Hematopoietic multipotent progenitor cell treated with erythropoietin and hydrocortisone succinate and interleukin-3 and kit ligand, for 4 days (in vitro differentiated cells): ENCODE measurements around the gene NARF.
A peak's percentile ranks its signal among the peaks of the same experiment; 100 is the strongest.
"Not testable (repeated sequence)": the region's sequence is repeated elsewhere in the genome, so short reads cannot be mapped to it uniquely, and the experiment has no call there.

Experiments used
- DNase-seq: peaks from one replicate; pipeline ENCODE4 v3.0.0-alpha.2; 2015

The NARF gene

DNA sequence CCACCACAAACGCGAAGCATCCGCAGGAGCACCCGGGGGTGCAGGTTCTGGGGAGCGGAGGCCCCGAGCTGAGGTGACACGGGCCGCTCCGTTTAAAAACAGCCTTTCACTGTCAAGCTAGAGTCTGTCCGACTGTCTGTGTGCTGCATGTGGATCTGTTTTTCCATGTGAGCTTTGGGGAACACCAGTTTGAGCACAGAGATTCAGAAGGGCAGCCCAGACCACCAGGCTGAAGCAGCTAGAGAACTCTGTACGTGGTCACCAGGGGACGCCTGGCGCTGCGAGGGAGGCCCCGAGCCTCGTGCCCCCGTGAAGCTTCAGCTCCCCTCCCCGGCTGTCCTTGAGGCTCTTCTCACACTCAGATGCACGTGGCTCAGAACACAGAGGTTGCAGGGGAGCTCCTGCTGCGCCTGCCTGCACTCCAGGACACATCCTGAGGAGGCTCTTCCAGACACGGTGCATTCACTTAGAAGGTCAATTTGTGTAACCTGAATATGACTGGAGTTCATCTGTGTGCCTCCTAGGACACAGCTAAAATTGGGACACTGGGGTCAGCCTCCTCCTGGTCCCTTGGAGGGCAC is 45.3 kb downstream of the NARF start:
- DNase-seq, result no peak

DNA sequence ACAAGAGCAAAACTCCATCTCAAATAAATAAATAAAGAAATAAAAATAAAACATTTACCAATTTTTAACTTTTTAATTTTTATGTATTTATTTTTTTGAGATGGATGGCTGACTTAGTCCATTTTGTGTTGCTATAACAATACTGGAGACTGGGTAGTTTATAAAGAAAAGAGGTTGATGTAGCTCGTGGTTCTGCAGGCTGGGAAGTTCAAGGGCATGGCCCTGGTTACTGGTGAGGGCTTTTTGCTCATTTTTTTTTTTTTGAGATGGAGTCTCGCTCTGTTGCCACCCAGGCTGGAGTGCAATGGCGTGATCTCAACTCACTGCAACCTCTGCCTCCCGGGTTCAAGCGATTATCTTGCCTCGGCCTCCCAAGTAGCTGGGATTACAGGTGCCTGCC is 46.8 kb downstream of the NARF start:
- DNase-seq, result no peak

DNA sequence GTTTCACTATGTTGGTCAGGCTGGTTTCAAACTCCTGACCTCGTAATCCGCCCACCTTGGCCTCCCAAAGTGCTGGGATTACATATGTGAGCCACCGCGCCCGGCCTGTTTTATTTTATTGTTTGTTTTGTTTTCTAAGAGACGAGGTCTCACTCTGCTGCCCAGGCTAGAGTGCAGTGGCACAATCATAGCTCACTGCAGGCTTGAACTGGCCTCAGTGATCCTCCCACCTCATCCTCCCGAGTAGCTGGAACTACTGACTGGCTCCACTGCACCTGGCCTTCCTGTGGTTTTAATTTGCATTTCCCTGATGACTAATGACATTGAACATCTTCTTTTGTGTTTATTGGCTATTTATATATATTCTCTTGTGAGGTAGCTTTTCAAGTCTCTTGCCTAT is 47.9 kb downstream of the NARF start:
- DNase-seq, result not testable (repeated sequence)

DNA sequence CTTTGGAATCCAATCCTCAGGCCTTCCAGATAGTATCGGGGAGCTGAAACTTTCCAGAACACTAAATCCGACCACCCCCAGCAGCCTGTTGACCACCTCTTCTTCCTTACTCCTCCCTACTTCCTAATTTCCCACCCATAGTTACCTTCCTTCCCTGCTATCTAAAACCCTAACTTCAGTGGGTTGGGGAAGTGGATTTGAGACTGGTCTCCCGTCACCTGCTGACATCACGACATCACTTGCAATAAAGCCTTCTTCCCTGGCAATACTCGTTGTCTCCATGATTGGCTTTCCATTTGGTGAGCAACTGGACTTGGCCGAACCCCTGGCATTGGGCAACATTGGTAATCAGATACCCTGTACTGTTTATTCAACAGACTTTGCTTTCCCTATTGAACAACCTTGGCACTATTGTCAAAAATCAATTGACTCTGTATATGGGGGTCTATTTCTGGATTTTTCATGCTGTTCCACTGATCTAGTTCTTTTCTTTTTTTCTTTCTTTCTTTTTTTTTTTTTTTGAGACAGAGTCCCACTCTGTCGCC is 49.2 kb downstream of the NARF start:
- DNase-seq, result no peak

DNA sequence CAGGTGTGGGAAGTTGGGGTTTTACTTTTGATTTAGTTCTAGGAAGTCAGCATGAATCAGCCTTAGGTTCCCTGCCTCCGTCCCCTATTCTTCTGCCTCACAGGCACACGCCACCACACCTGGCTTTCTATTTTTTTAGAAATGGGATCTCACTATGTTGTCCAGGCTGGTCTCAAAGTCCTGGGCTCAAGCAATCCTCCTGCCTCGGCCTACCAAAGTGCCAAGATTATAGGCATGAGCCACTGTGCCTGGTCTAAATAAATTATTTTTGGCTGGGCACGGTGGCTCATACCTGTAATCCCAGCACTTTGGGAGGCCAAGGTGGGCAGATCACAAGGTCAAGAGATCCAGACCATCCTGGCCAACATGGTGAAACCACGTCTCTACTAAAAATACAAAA is 53.1 kb downstream of the NARF start:
- DNase-seq, result not testable (repeated sequence)

DNA sequence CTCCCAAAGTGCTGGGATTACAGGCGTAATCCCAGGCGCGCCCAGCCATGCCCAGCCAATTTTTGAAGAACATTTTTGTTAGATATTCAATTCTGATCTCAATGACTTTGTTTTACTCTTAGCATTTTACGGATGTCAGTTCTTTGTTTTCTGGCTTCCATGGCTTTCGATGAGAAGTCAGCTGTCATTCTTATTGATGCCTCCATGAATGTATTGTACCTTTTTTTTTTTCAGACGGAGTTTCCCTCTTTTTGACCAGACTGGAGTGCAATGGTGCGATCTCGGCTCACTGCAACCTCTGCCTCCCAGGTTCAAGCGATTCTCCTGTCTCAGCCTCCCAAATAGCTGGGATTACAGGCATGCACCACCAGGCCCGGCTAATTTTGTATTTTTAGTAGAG is 55.3 kb downstream of the NARF start:
- not testable (repeated sequence) for DNase-seq

DNA sequence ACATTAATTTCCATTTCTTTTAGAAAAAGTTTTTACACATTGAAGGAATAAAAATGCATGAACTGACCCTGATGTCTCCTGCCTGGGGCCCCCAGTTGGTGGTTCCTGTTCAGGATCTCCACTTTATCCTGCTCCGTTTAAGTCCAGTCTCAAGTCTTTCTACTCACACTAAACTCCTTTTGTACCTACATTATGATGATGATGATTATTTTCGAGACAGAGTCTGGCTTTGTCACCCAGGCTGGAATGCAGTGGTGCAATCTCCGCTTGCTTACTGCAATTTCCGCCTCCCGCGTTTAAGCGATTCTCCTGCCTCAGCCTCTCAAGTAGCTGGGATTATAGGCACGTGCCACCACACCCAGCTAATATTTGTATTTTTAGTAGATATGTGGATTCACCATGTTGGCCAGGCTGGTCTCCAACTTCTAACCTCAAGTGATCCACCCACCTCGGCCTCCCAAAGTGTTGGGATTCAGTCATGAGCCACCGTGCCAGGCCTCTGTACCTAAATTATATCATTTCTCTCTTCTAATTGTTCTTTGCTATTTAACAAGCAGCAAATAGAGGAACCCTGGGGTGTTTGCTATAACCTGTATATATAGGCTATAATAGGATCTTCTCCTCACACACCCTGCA is 58.8 kb downstream of the NARF start:
- no peak for DNase-seq

DNA sequence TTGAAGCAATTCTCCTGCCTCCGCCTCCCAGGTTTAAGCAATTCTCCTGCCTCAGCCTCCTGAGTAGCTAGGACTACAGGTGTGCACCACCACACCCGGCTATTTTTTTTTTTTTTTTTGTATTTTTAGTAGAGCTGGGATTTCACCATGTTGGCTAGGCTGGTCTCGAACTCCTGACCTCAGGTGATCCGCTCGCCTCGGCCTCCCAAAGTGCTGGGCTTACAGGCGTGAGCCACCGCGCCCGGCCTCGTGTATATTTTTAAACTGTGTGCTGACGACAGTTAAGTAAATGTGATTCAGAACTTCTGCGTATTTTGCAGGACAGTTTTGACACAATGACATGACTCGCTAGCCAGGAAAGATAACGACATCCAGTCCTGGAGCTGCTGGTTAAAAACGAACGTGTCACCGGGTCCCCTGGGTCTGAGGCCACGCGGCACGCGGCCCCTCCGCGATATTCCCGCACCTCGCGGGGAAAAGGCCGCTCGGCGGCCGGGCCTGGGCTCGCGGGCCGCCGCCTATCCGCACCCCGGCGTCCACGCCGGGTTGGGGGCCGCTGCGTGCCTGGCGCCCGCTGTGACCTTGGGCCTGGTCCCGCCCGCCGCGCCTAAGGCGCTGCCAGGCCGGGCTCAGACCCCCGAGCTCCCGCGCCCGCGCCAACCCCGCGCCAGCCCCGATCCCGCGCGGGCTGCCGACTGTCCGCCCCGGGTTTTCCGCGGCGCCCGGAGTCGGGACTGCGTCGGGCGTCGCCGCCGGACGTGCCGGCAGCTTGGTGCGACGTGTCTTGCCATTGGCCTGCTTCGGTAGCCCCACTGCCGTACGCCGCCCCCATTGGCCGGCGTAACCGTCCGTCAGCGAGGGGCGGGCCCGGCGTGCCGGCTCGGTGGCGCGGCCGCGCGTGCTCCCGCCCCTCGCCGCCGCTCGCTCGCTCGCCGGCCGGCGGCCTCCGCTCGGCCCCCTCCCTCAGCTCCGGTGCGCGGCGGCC is 60.6 kb downstream of the NARF start, which contains the start of gene FOXK2:
Gene FOXK2, plus strand, starts transcription at position 907 of the 985 bp plus-strand sequence. CDS start 157 bp downstream, outside the sequence.
- peak; percentile 97 for DNase-seq

DNA sequence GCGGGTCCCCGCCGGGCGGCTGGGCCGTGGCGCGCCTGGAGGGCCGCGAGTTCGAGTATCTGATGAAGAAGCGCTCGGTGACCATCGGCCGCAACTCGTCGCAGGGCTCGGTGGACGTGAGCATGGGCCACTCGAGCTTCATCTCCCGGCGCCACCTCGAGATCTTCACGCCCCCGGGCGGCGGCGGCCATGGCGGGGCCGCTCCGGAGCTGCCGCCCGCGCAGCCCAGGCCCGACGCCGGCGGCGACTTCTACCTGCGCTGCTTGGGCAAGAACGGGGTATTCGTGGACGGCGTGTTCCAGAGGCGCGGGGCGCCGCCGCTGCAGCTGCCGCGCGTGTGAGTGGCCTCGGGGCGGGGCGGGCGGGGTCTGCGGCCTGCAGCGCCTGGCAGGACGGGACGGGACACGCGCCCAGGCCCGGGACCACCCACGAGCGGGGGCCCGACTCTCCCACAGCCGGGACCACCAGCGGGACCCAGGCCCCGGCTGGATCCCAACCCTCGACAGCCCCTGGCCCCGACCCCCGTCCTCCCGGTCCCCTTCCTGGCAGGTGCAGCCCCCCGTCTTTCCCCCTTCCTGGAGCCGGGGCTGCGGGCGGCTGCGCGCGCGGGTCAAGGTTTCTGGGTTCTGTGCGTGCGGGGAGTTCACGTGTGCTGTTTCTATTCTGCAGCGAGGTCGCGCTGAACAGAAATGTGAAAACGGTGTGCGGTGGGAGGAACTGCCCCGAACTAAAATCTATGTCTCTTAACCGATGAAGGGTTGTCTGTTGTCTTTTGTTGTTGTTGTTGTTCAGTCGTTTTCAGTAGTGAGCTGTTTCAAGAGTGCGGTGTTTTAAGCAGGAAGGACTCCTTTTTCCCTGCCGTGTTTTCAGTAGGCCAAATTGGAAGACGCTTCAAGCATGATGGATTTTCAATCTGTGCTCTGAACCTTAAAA is 61.7 kb downstream of the NARF start:
- DNase-seq, result peak; percentile 51

DNA sequence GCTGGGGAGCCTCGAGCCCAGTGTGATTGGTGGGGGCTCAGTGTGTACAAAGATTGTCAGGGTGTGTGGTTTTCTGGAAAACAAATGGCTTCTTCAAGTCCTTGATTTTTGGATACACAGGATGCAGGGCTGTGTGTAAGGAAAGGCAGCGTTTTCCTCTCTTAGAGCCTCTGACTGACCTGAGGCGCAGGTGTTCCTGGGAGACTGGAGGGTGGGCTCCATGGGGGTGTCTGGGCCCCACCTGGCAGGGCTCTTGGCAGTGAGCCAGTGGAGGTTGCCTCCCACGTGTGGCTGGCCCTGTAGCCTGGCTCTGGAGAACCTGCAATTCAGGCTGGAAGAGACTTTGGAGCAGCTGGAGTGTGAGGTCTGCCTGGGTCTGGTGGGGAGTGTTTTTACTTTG is 66.0 kb downstream of the NARF start:
- no peak for DNase-seq

DNA sequence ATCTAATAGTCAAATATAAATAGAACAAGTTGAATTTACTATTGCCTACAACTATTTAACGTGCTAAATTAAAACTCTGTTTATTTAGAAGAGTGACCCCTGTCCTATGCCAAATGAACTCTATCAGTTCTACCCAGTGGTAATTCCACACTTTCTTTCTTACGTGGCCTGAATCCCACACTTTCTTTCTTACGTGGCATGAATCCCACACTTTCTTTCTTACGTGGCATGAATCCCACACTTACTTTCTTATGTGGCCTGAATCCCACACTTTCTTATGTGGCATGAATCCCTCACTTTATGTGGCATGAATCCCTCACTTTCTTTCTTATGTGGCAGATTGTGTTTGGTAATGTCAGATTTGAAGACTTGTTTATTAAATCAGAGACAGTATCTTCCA is 67.2 kb downstream of the NARF start:
- DNase-seq, result no peak

DNA sequence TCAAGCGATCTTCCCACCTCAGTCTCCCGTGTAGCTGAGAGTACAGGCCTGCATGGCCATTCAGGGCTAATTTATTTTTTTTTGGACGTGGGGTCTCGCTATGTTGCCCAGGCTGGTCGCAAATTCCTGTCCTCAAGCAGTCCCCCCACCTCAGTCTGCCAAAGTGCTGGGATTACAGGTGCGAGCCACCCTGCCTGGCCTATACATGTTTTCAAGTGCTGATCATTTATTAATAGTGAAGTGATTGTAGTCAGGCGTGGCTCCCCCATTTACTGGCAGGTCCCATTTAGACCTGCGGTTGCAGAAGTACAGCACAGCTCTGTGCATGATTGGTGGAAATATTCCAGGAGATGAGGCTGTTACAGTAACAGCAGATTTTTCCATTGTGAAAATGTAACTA is 69.4 kb downstream of the NARF start:
- DNase-seq, result no peak

DNA sequence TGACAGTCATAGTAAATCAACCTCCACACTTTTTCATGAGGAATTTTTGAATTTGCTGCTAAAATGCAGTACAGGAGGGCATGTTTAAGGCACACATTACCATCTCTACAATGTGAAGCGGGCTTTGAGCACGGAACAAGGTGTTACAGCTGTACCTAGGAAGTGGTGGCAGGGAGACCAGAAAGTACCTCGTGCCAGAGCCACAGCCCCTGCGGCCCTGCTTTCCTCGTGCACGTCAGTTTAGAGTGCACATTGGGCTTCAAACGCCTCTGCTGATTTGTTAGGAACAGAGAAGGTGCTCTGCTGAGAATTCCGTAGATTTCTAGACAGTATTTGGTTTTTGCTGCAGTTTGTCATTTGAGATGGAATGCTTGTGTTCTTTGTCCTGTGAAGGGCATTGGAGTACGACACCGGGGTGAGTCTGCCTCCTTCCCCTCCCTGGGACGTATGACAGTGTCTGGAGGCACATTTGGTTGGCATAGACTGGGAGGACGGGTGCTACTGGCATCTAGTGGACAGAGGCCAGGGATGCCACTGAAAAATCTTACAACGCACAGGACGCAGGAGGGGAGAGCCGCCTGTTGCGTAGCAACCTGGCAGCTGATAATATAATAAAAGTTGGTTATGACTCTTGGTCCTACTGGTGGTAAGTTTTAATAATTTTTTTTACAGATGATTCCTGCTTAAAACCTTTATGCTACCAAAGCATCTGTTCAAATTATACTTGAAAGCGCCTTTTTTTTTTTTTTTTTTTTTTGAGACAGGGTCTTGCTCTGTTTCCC is 70.1 kb downstream of the NARF start:
- DNase-seq, result peak; percentile 85

DNA sequence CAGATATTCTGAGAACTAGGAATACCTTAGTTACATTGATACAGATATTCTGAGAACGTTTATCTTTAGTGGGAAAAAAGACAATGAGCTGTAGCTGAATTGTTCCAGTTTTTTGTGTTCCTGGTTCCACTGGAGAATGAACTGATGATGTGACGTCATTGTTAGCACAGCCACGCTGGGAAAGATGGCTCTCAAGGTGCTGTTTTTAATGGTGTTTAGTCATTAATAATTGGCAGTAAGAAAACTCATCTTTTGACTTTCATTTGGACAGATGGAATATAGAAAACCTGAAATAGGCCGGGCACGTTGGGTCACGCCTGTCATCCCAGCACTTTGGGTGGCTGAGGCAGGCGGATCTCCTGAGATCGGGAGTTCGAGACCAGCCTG is 71.4 kb downstream of the NARF start:
- DNase-seq, result no peak

DNA sequence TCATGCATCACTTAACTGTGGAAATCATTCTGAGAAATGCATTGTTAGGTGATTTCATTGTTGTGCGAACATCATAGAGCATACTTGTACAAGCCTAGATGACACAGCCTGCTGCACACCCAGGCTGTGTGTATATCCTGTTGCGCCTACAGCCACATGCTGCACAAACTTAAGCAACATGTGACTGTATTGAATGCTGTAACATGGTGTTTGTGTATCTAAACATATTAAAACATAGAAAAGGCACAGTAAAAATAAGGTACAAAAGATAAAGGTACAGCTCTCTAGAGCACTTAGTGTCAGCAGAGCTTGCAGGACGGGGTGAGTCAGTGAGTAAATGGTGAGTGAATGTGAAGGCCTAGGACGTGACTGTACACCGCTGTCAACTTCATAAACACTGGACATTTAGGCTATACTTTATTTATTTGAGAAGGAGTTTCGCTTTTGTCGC is 72.9 kb downstream of the NARF start:
- no peak for DNase-seq

DNA sequence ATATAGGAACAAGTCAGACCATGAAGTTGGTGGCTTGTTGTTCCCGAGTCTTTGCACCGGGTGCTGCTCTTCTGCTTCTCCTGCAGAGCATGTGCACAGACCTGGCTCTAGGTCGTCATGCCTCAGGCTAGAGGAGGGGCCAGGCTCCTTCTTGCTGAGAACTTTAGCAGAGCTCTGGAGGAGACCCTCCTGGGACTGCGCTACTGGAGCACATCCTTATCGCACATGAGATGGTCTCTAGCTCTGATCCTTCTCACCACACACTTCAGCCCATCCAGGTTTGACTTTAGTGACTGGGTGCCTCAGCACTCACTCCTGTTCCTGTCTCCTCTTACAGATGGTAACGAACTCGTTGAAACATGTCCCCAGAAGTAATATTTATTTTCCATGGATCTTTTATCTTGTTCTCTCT is 75.9 kb downstream of the NARF start:
- no peak for DNase-seq

DNA sequence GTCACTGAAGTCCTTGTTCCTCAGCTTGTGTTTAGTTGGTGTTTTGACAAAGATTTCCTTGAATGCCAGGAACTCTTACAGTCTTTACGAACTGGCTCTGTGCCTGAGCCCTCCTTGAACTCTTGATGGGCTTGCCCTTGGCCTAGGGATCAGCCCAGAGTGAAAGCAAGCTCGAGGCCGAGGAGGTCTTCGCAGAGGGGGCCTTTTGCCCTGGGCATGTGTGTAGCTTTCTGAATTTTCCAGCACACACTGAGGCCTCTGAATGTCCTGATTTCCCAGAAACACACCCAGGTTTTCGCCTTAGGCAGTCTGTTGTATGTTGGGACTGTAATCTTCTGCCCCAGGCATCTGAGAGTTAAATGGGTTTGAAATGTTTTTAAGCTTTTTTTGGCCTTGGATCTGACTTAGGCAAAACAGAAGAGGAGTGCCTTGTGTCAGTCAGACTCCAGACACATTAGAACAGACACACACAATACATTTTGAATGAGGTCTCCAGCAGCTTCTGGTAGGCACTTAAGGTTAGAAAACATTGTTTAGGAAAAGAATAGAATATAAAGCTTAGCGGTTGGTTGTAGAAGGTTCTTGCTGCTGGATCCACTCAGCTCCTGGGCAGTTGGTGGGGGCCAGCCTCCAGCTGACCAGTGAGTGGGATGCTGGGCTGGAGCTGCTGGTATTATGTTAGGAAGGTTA is 78.1 kb downstream of the NARF start:
- DNase-seq, result no peak

DNA sequence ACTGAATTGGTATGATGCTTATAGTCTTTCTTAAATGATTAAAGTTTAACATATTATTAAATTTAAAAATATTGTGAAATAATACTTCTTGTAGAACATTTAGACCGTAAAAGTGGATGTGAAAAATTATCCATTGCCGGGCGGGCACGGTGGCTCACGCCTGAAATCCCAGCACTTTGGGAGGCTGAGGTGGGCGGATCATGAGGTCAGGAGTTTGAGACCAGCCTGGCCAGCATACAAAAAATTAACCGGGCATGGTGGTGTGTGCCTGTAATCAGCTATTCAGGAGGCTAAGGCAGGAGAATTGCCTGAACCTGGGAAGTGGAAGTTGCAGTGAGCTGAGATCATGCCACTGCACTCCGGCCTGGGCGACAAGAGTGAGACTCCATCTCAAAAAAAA is 78.7 kb downstream of the NARF start:
- DNase-seq, result not testable (repeated sequence)

DNA sequence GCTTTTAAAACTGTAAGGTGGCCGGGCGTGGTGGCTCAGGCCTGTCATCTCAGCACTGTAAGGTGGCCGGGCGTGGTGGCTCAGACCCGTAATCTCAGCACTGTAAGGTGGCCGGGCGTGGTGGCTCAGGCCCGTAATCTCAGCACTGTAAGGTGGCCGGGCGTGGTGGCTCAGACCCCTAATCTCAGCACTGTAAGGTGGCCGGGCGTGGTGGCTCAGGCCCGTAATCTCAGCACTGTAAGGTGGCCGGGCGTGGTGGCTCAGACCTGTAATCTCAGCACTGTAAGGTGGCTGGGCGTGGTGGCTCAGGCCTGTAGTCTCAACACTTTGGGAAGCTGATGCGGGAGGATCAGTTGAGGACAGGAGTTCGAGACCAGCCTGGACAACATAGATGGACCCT is 80.5 kb downstream of the NARF start:
- not testable (repeated sequence) for DNase-seq
